Spinal cord (tissue), 10 donors: ENCODE measurements around the gene NOTCH4. TPM values are rescaled to one million over a fixed set of nuclear protein-coding genes. Genes with fewer than 3 reads are reported as not detected.
A peak's percentile ranks its signal among the peaks of the same experiment; 100 is the strongest.

Source experiments
- DNase-seq, 6 donors: peaks; one replicate each; pipeline versions ENCODE4 v3.0.0 to v3.0.0-alpha.2; 2013 to 2015; ENCODE audit warnings: low spot score in 6 of 6, low read depth in 4 of 6
- H3K27ac ChIP-seq: one replicate; pipeline ENCODE4 v1.5.1; 2013; ENCODE audit warnings: low read depth, low read length, control low read depth
- H3K27me3 ChIP-seq: one replicate; pipeline ENCODE4 v1.6.1; 2013; ENCODE audit warnings: low read length; ENCODE audit not compliant: control insufficient read depth, insufficient read depth
- H3K36me3 ChIP-seq: one replicate; pipeline ENCODE4 v1.6.1; 2013; ENCODE audit warnings: low read length; ENCODE audit not compliant: control insufficient read depth, insufficient read depth
- H3K4me1 ChIP-seq: one replicate; pipeline ENCODE4 v1.6.1; 2013; ENCODE audit warnings: low read length; ENCODE audit not compliant: control insufficient read depth, insufficient read depth
- H3K4me3 ChIP-seq: one replicate; pipeline ENCODE4 v1.5.1; 2013; ENCODE audit warnings: low read depth, low read length, control low read depth
- H3K9me3 ChIP-seq: one replicate; pipeline ENCODE4 v1.6.1; 2013; ENCODE audit warnings: low read length; ENCODE audit not compliant: control insufficient read depth, insufficient read depth
- WGBS: methylation state at CpG from one replicate; pipeline ENCODE4 v1.1.5; 2013; ENCODE audit warnings: missing lambda C conversion rate; ENCODE audit not compliant: insufficient coverage; 5-methylcytosine and 5-hydroxymethylcytosine counted together
- polyA plus RNA-seq, 2 donors: library from polyadenylated mRNA; unstranded; fragments of 120-200 nt; gene quantifications; one replicate each; pipeline ENCODE4 v1.2.1, GENCODE V29; 2013; ENCODE audit not compliant: insufficient read length in 2 of 2
- small RNA-seq: library from RNA; depleted of rRNA; stranded (forward); fragments of <200 nt; gene quantifications from one replicate; pipeline ENCODE3, GENCODE V24; 2014; ENCODE audit warnings: low replicate concordance
- total RNA-seq, 2 donors: library from RNA; depleted of rRNA in 1 of 2; stranded (reverse); fragments of 120-200 nt in 1 of 2; fragments of >200 nt in 1 of 2; gene quantifications; one replicate each; pipeline versions ENCODE4 v1.2.3 to v1.2.4, GENCODE V29; 2013 to 2014
- donor health status: healthy.

NOTCH4 gene
- total and polyA plus RNA-seq, 4 donors, result 8.5 to 31.2 (median 18.1) TPM

DNA sequence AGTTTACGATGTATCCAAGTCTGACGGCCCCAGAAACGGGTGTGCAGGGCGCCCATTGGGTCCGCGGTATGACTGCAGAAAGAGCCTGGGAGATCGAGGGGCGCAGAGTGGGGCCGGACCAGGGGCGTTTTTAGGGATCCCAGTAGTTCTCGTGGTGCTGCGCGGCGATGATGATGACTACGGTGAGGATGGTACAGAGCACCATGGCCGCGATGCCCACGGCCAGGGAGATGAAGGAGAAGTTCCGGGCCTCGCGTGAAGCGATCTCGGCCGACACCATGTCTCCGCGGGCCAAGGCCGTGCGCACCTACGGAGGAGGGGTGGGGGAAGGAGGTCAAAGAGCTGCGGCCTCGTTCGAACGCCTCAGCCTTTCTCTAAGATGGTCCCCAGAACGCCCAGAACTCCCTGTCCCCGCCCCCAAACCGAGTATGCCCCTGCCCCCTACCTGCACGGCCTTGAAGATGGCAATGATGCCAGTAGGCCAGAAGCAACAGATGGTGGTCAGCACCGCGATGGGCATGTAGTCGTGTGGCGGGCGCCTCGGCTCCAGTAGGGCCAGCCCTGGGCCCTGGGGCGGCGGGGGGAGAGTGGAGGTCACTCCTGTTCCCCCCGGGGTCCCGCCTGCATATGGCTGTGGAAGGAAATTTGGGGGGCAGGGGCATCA lies 74.6 kb downstream of the NOTCH4 start:
- DNase-seq, result no peak
- no peak overlapping the region for H3K27ac ChIP-seq
- 20% methylated on average over 38 of the region's 47 CpGs for WGBS
- H3K4me1 ChIP-seq, result peaks cover 48% of the 10 kb centered on the region
- peak overlapping the region; percentile 43 for H3K4me3 ChIP-seq
- H3K27me3 ChIP-seq, result peaks cover 19% of the 10 kb centered on the region
- no peaks in the 10 kb centered on the region for H3K9me3 ChIP-seq
- H3K36me3 ChIP-seq, result peaks cover 8% of the 10 kb centered on the region

DNA sequence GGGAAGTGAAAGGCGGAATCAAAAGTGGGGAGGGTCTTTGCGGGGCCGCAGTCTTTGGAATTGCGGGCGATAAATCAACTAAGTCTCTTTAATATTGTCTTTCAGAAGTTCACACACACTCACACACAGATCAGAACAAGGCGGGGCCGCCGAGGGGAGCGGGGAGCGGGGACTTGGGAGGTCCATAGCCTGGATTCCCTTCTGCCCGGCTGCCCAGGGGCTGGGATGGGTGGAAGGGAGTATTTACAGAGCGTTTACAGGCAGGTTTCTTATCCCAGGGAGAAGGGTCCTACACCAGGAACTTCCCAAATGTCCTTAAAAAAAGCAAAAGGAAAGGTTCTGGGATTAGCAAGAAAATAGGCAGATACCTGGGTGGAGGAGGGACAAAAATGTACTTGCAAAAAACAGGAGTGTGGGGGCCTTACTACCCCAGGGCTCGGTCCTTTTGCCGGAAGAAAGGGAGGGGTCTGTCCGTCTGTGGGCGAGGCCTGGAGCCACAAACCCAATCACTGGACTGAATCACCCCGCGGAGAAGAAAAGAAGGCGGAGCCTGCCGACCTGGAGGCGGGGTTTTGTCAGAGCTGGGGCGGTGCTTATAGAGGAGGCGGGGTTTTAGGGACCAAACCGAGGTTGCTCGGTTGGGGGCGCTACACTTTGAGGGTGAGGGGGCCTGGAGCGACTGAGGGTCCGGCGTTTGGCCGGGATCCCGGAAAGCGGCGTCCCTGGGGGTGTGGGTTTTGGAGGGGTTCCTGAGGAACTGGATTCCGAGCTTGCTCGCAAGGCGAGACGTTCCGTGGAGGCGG lies 75.4 kb downstream of the NOTCH4 start:
- H3K27ac ChIP-seq, result no peak overlapping the region
- peak overlapping the region; percentile 43 for H3K4me3 ChIP-seq
- WGBS, result 8% methylated on average over 29 of the region's 39 CpGs
- H3K36me3 ChIP-seq, result peaks cover 8% of the 10 kb centered on the region
- H3K9me3 ChIP-seq, result no peaks in the 10 kb centered on the region
- peak in 3 of 6 donors; percentile 22 to 89 (median 86) for DNase-seq
- peaks cover 19% of the 10 kb centered on the region for H3K27me3 ChIP-seq
- H3K4me1 ChIP-seq, result peaks cover 46% of the 10 kb centered on the region

DNA sequence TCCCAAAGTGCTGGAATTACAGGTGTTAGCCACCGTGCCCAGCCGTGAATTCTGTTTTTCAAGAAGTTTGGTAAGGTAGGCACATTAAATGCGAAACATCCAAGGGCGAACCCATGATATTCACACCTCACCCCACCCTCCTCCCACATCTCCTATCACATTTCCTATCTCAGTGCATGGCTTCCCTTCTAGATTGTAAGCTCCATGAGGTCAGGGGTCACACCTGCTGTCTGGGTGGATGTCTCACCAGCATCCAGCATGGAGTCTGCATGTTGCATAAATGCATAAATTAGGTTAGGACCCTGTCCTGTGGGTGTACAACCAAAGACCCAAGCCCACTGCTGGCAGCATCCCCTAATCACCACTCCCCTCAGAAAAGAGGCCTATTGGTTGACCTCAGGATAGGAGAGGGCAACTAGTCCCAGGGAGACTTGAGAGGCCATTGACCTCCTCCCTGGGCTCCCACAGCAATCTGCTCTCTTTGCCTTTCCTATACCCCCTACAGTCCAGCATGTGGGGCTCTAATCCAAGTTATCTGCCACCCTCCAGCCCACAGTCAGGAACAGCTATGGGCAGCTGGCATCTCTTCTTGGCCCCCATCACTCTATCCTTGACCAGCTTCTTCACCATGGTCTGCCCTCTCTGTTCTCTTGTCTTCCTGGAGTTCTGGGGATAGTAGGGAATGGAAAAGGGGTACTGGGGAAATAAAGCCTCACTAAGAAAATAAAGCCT lies 76.3 kb downstream of the NOTCH4 start:
- Histone ChIP-seq H3K27ac (no peak overlapping the region), H3K4me3 (no peak overlapping the region), H3K4me1 (peaks cover 37% of the 10 kb centered on the region), H3K27me3 (peaks cover 19% of the 10 kb centered on the region), H3K36me3 (peaks cover 8% of the 10 kb centered on the region), H3K9me3 (no peaks in the 10 kb centered on the region)
- WGBS, result no CpG with 5 or more reads among the region's 4 CpGs
- no peak for DNase-seq

DNA sequence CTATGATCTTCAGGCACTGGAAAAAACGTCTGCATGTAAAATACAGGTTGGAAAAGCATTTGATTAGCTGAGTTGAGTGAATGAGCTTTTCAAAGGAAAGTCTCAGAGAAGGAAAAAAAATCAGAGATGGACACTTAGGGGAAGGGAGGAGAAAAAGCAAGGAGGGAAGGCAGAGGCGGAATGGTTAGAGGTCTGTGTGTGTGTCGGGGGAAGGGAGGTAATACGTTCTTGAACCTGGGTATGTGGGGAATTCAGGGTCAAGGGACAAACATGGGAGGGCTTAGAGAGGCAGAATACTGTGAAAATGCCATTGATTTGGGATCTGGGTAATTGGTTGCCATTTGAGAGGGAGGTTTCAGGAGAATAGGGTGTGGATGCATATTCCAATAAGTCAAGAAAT lies 77.2 kb downstream of the NOTCH4 start:
- no peak overlapping the region for H3K27ac ChIP-seq
- WGBS, result 38% methylated on average over 4 of the region's 4 CpGs
- H3K27me3 ChIP-seq, result peaks cover 19% of the 10 kb centered on the region
- no peak for DNase-seq
- H3K9me3 ChIP-seq, result no peaks in the 10 kb centered on the region
- no peak overlapping the region for H3K4me3 ChIP-seq
- peaks cover 29% of the 10 kb centered on the region for H3K4me1 ChIP-seq
- H3K36me3 ChIP-seq, result peaks cover 8% of the 10 kb centered on the region

DNA sequence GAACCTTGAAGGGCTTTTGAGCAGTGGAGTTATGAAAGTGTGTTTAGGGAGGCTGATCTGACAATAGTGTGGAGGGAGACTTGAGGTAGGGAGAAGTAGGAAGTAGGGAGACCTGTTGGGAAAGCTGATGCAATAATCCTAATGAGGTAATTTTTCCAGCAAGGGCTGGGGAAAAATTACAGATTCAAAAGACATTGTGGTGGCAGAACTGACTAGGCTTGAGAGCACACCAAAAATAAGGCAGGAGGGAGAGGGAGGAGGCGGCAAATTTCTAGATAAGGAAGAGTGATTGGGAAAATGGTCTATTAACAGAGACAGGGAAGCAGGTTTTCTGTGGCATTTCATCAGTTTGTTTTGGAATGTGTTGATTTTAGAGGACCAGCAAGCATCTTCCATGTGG lies 77.6 kb downstream of the NOTCH4 start:
- WGBS, result 100% methylated on average over 1 of the region's 1 CpG
- peaks cover 8% of the 10 kb centered on the region for H3K36me3 ChIP-seq
- H3K9me3 ChIP-seq, result no peaks in the 10 kb centered on the region
- peaks cover 19% of the 10 kb centered on the region for H3K27me3 ChIP-seq
- DNase-seq, result no peak
- peaks cover 25% of the 10 kb centered on the region for H3K4me1 ChIP-seq
- no peak overlapping the region for H3K27ac ChIP-seq
- no peak overlapping the region for H3K4me3 ChIP-seq

Small RNA genes within 50 kb of the gene (small RNA-seq; reads per million reads assigned to genes)
- gene AL662884.1, result not detected
- gene MIR6833, result not detected

Other genes with a start within 250 kb of the NOTCH4 start
- 100 to 1,000 TPM in 1 of 2 donors, 10 to 100 TPM in 1; 68.4 to 107 TPM for gene C4A, start 242.0 kb downstream of the NOTCH4 start, total RNA-seq
- 10 to 100 TPM; 47.5 to 55.8 TPM for gene C4A, start 242.0 kb downstream of the NOTCH4 start, polyA plus RNA-seq
- gene C4B, start 209.3 kb downstream of the NOTCH4 start, total RNA-seq, result 100 to 1,000 TPM in 1 of 2 donors, 10 to 100 TPM in 1; 67.4 to 113 TPM
- 10 to 100 TPM; 52.1 to 72.7 TPM for gene C4B, start 209.3 kb downstream of the NOTCH4 start, polyA plus RNA-seq
- gene CYP21A2, start 185.7 kb downstream of the NOTCH4 start, total RNA-seq, result under 1 TPM; 0.30 to 0.61 TPM
- gene CYP21A2, start 185.7 kb downstream of the NOTCH4 start, polyA plus RNA-seq, result 1 to 10 TPM; 2.7 to 4.9 TPM
- gene TNXB, start 114.7 kb downstream of the NOTCH4 start, total RNA-seq, result 10 to 100 TPM; 53.9 to 78.4 TPM
- gene TNXB, start 114.7 kb downstream of the NOTCH4 start, polyA plus RNA-seq, result 10 to 100 TPM; 26.1 to 46.2 TPM
- gene ATF6B, start 95.8 kb downstream of the NOTCH4 start, total RNA-seq, result 10 to 100 TPM; 20.4 to 29.0 TPM
- gene ATF6B, start 95.8 kb downstream of the NOTCH4 start, polyA plus RNA-seq, result 10 to 100 TPM; 84.1 to 99.9 TPM
- gene FKBPL, start 93.8 kb downstream of the NOTCH4 start, total RNA-seq, result 1 to 10 TPM; 3.4 to 5.8 TPM
- 1 to 10 TPM; 6.0 to 6.2 TPM for gene FKBPL, start 93.8 kb downstream of the NOTCH4 start, polyA plus RNA-seq
- under 1 TPM; 0.83 to 0.89 TPM for gene PRRT1, start 72.1 kb downstream of the NOTCH4 start, total RNA-seq
- 10 to 100 TPM; 15.5 to 17.7 TPM for gene PRRT1, start 72.1 kb downstream of the NOTCH4 start, polyA plus RNA-seq
- gene PPT2, start 69.9 kb downstream of the NOTCH4 start, total RNA-seq, result 10 to 100 TPM; 20.7 to 75.1 TPM
- 10 to 100 TPM; 33.1 to 47.2 TPM for gene PPT2, start 69.9 kb downstream of the NOTCH4 start, polyA plus RNA-seq
- gene EGFL8, start 59.5 kb downstream of the NOTCH4 start, total RNA-seq, result 100 to 1,000 TPM in 1 of 2 donors, 10 to 100 TPM in 1; 28.4 to 124 TPM
- 10 to 100 TPM; 39.1 to 75.6 TPM for gene EGFL8, start 59.5 kb downstream of the NOTCH4 start, polyA plus RNA-seq
- 10 to 100 TPM; 24.0 to 81.8 TPM for gene AGPAT1, start 48.0 kb downstream of the NOTCH4 start, total RNA-seq
- gene AGPAT1, start 48.0 kb downstream of the NOTCH4 start, polyA plus RNA-seq, result 100 to 1,000 TPM; 151 to 158 TPM
- gene RNF5, start 45.7 kb downstream of the NOTCH4 start, total RNA-seq, result 10 to 100 TPM; 56.6 to 70.6 TPM
- 10 to 100 TPM; 95.7 to 98.7 TPM for gene RNF5, start 45.7 kb downstream of the NOTCH4 start, polyA plus RNA-seq
- gene AGER, start 39.8 kb downstream of the NOTCH4 start, total RNA-seq, result 1 to 10 TPM in 1 of 2 donors, under 1 TPM in 1; 0.79 to 6.3 TPM
- 10 to 100 TPM; 15.2 to 22.1 TPM for gene AGER, start 39.8 kb downstream of the NOTCH4 start, polyA plus RNA-seq
- gene PBX2, start 33.9 kb downstream of the NOTCH4 start, total RNA-seq, result 10 to 100 TPM; 32.6 to 39.2 TPM
- 10 to 100 TPM; 79.4 to 94.3 TPM for gene PBX2, start 33.9 kb downstream of the NOTCH4 start, polyA plus RNA-seq
- gene GPSM3, start 31.4 kb downstream of the NOTCH4 start, total RNA-seq, result 1 to 10 TPM; 4.6 to 9.3 TPM
- gene GPSM3, start 31.4 kb downstream of the NOTCH4 start, polyA plus RNA-seq, result 1 to 10 TPM; 9.6 to 9.9 TPM
- not detected for gene TSBP1, start 147.8 kb upstream of the NOTCH4 start, total RNA-seq
- gene TSBP1, start 147.8 kb upstream of the NOTCH4 start, polyA plus RNA-seq, result under 1 TPM in 1 of 2 donors, not detected in 1; 0.27 TPM
- not detected for gene BTNL2, start 183.1 kb upstream of the NOTCH4 start, total RNA-seq
- gene BTNL2, start 183.1 kb upstream of the NOTCH4 start, polyA plus RNA-seq, result 1 to 10 TPM in 1 of 2 donors, under 1 TPM in 1; 0.67 to 2.3 TPM
- gene HLA-DRA, start 215.8 kb upstream of the NOTCH4 start, total RNA-seq, result 10 to 100 TPM; 40.9 to 90.1 TPM
- 10 to 100 TPM in 1 of 2 donors, 1 to 10 TPM in 1; 9.5 to 22.0 TPM for gene HLA-DRA, start 215.8 kb upstream of the NOTCH4 start, polyA plus RNA-seq